Muscle of arm (tissue), 12 donors: ENCODE data around the gene SMCO4. TPM values are rescaled to one million over a fixed set of nuclear protein-coding genes. Genes with fewer than 3 reads are reported as not detected.
"Not testable (repeated sequence)": the region's sequence is repeated elsewhere in the genome, so short reads cannot be mapped to it uniquely, and the experiment has no call there.

Source experiments
- DNase-seq: peaks from one replicate; pipeline ENCODE4 v3.0.0-alpha.2; 2013
- polyA plus RNA-seq, 12 donors: library from polyadenylated mRNA; unstranded; fragments of 120-200 nt; gene quantifications; one replicate each; pipeline ENCODE4 v1.2.1, GENCODE V29; 2013; ENCODE audit not compliant: insufficient read length in 12 of 12

Gene SMCO4
- polyA plus RNA-seq, 12 donors: 5.9 to 19.2 (median 10.1) TPM; not detected in 1

DNA sequence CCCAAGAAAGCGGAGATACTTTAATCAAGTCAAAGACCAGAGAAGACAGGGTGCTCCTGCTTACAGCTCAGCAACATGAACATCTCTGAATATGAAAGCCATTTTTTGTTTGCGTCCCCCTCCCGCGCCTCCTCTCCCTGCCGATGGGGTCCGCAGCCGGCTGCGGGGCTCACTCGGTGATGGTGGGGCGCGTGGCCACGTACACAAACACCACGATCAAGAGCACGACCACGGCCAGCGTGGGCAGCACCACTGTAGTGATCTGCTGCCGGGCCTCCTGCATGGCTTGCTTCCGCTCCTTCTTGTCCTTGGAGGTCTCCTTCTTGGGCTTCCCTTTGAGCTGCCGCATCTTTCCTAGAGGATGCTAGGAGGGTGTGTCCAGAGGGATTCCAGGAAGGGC is 64.3 kb downstream of the SMCO4 start:
- DNase-seq: no peak

DNA sequence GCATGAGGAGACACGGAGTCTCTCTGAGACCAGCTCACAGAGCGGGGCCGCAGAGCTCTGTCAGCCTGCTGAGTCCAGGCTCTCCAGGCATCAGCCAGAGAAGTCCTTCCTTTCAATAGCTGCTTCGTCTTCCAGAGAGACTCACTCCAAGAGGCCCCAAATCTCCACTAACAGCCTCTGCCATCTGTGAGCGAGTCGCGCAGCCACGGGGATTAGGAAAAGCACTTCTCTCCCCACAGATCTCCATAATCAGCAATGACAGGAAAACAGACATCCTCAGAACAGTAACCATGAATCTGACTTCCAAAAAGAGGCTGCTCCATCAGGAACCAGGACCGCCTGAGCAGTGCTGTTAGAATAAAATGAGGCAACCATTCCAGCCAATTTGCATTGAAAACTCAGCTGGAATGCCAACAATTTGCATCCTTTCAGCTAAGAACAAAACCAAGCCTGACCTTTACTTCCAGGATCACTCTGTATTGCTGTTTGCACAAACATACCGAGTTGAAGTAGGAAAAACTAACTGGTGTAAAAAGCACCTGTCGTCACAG is 65.4 kb downstream of the SMCO4 start:
- peak; percentile 22 for DNase-seq

DNA sequence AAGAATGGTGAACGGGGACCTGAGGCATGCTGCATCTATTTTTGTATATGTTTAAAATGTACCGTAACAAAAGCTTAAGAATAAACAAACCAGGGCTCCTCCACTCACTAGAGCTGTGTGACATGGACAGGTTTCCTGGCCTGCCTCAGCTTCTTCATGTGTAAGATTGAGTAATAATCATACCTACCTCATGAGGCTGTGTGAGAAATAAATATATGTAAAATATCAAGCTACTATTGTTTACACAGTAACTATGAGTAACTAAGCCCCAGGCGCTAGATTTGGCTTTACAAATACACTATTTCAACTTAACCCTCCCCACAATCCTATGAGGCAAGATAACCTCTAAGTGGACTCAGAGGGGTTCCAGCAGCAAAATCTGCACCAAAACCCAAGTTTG is 66.4 kb downstream of the SMCO4 start:
- no peak for DNase-seq

GRCh38 chr11:93474123-93474522 is 69.1 kb downstream of the SMCO4 start:
- no peak for DNase-seq

DNA sequence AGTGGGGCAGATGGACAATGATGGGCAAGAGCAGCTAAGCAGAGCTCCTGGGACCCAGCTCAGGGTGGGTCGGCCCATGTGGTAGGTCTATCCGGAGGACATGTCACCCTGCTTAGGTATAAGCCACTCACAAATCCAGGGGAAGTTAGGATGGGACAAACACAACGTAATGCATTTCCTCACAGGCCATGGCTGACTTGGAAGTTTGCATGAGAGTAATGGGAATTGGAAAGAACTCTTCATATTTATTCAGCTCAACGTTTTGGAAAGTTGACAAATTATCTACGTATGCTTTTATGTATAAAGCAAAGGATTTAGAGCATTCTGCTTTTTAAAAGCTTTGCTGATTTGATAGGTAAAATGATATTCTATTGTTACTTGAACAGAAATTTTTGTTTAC is 74.9 kb downstream of the SMCO4 start:
- no peak for DNase-seq

DNA sequence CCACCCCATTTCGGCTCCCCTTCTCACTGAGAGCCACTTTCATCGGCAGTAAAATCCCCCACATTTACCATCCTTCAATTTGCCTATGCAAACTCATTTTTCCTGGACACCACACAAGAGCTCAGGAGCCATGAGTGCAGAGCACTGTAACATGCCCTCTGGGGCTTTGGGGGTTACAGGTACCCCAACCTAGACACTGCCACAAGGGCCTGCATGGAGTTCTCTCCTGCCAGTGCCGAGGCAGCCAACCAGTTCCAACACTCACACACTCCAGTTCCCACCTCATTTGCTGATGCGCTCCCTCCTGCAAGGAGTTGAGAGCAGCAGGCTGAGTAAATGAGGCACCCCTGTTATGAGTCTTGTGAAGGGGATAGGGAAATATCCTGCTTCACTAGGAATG is 76.1 kb downstream of the SMCO4 start:
- no peak for DNase-seq

DNA sequence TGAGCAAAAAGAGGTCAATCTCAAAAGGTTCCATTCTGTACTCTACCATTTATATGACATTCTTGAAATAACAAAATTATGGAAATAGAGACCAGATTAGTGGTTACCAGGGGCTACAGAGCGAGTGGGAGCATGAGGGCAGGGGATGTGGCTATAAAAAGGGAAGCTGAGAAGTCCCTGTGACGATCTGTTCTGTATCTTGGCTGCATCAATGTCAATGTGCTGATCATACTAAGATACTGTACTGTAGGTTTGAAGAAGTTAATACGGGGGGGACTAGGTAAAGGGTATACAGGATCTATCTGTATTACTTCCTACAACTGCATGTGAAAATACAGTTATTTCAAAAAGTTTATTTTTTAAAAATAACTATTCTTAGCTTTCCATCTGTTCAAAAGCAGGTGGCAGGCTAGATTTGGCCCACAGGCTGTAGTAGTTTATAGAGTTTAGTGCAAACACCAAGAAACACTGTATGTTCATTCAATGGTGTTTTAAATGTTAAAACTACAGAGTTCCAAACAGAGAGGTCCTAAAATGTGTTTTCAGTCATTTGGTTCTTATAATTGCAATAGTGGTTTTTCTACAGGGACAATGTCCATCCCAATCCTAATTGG is 78.2 kb downstream of the SMCO4 start:
- DNase-seq: no peak

DNA sequence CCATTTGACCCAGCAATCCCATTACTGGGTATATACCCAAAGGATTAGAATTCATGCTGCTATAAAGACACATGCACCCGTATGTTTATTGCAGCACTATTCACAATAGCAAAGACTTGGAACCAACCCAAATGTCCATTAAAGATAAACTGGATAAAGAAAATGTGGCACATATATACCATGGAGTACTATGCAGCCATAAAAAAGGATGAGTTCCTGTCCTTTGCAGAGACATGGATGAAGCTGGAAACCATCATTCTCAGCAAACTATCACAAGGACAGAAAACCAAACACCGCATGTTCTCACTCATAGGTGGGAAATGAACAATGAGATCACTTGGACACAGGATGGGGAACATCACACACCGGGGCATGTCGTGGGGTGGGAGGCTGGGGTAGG is 79.5 kb downstream of the SMCO4 start:
- not testable (repeated sequence) for DNase-seq

DNA sequence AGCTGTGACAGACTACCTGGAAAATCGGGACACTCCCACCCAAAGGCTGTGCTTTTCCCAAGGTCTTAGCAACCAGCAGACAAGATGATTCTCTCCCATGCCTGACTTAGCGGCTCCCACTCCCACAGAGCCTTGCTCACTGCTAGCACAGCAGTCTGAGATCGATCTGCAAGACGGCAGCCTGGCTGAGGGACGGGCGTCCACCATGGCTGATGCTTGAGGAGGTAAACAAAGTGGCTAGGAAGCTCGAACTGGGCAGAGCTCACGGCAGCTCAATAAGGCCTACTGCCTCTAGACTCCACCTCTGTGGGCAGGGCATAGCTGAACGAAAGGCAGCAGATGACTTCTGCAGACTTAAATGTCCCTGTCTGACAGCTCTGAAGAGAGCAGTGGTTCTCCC is 84.9 kb downstream of the SMCO4 start:
- DNase-seq: no peak

- DNase-seq: no peak
These were observed 98.5 kb downstream of the SMCO4 start for GRCh38 chr11:93444617-93445073.

GRCh38 chr11:93443232-93443631 is 100.0 kb downstream of the SMCO4 start:
- DNase-seq: not testable (repeated sequence)

GRCh38 chr11:93432247-93432646 is 110.9 kb downstream of the SMCO4 start:
- no peak for DNase-seq

Other genes starting within 250 kb of the SMCO4 start
- gene DEUP1, start 212.6 kb downstream of the SMCO4 start, polyA plus RNA-seq: under 1 TPM in 2 of 12 donors, not detected in 10; 0.27 to 0.34 TPM
- gene CEP295, start 118.3 kb upstream of the SMCO4 start, polyA plus RNA-seq: 10 to 100 TPM in 9 of 12 donors, 1 to 10 TPM in 2, not detected in 1; 8.4 to 84.7 (median 12.0) TPM
- 100 to 1,000 TPM in 10 of 12 donors, 10 to 100 TPM in 1, not detected in 1; 79.0 to 205 (median 120) TPM for gene TAF1D, start 198.1 kb upstream of the SMCO4 start, polyA plus RNA-seq
- gene C11orf54, start 198.3 kb upstream of the SMCO4 start, polyA plus RNA-seq: 10 to 100 TPM in 11 of 12 donors, not detected in 1; 31.7 to 50.4 (median 38.3) TPM
- 10 to 100 TPM in 11 of 12 donors, not detected in 1; 16.7 to 52.7 (median 24.7) TPM for gene MED17, start 240.9 kb upstream of the SMCO4 start, polyA plus RNA-seq